Neuron (in vitro differentiated cells): ENCODE measurements around the gene STK33.

Experiments used
- H2AFZ ChIP-seq: one replicate; pipeline ENCODE4 v1.6.1; 2013; ENCODE audit warnings: low read depth, mild to moderate bottlenecking, inconsistent platforms, low read length, moderate library complexity
- H3K27me3 ChIP-seq: one replicate; pipeline ENCODE4 v1.6.1; 2013; ENCODE audit warnings: low read length; ENCODE audit not compliant: insufficient read depth
- H3K36me3 ChIP-seq: one replicate; pipeline ENCODE4 v1.6.1; 2013; ENCODE audit warnings: low read length; ENCODE audit not compliant: insufficient read depth
- H3K4me1 ChIP-seq: one replicate; pipeline ENCODE4 v1.6.1; 2013; ENCODE audit warnings: low read length; ENCODE audit not compliant: insufficient read depth
- H3K4me3 ChIP-seq: 2 replicates; pipeline ENCODE4 v1.5.1; 2013; ENCODE audit warnings: mild to moderate bottlenecking, low read length, moderate library complexity
- H3K9me3 ChIP-seq: one replicate; pipeline ENCODE4 v1.6.1; 2013; ENCODE audit warnings: low read length

The STK33 gene

DNA sequence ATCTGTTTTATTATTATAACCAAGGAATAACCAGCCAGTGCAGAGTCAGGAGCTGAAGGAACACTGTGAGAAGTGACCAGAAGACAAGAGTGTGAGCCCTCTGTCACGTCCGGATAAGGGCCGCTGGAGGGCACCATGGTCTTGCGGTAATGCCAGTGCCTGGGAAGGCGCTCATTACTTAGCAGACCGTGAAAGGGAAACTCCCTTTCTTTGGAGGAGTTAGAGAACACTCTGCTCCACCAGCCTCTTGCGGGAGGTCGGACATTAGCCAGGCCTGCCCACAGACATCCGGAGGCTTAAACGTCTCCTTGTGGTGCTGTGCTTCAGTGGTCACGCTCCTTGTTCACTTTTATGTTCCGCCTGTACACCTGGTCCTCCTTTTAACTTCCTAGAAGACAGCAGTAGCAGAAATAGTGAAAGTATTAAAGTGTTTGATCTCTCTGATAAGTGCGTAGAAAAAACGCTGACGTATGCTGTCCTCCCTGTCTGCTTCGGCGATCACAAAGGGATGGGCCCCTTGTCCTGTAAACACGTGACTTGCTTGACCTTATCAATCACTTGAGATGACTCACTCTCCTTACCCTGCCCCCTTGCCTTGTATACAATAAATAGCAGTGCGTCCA is 209.7 kb downstream of the STK33 start:
- H2AFZ ChIP-seq = no peak overlapping the region
- H3K9me3 ChIP-seq = no peaks in the 10 kb centered on the region
- no peaks in the 10 kb centered on the region for H3K27me3 ChIP-seq
- no peak overlapping the region for H3K4me3 ChIP-seq
- peaks cover 16% of the 10 kb centered on the region for H3K4me1 ChIP-seq
- no peaks in the 10 kb centered on the region for H3K36me3 ChIP-seq

DNA sequence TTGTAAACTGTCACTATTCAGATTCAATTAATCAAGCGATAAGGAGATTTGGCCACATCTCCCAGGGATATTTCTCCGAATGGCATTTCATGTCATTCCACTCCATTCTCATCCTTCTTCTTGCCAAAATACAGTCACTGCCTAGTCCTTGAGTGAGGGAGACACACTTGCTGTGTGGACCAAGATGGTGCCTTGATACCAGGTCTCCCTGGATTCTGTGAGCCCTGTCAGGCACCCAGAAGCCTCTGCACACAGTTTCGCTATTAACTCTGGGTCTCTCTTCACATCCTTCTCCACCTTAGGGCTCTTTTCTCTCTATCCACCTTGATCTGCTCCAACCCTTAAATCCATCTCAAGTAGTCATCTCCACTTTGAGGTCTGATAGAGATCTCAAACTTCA is 210.4 kb downstream of the STK33 start:
- Histone ChIP-seq H3K4me3 (no peak overlapping the region), H3K36me3 (no peaks in the 10 kb centered on the region), H2AFZ (no peak overlapping the region), H3K4me1 (peaks cover 9% of the 10 kb centered on the region), H3K27me3 (no peaks in the 10 kb centered on the region), H3K9me3 (no peaks in the 10 kb centered on the region)

DNA sequence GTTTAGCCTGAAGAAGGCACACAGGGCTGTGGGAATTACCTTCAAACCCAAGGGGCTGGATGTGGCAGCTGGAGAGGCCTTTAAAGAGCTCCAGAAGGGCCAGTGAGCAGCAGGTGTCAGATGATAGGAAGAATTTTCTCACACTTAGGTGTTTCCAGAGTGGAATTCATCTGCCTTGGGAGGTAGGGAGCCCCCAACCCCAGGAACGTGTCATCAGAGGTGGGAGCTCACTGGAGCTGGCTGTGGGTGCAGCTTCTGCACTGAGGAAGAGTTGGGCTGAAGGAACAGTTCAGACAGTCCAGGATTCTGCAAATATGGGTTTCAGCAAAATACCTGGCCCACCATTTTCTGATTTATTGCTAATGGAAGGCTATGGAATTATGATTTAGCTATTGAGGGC is 210.8 kb downstream of the STK33 start:
- H3K4me3 ChIP-seq = no peak overlapping the region
- peaks cover 8% of the 10 kb centered on the region for H3K4me1 ChIP-seq
- H2AFZ ChIP-seq = no peak overlapping the region
- H3K27me3 ChIP-seq = no peaks in the 10 kb centered on the region
- H3K9me3 ChIP-seq = no peaks in the 10 kb centered on the region
- H3K36me3 ChIP-seq = no peaks in the 10 kb centered on the region

DNA sequence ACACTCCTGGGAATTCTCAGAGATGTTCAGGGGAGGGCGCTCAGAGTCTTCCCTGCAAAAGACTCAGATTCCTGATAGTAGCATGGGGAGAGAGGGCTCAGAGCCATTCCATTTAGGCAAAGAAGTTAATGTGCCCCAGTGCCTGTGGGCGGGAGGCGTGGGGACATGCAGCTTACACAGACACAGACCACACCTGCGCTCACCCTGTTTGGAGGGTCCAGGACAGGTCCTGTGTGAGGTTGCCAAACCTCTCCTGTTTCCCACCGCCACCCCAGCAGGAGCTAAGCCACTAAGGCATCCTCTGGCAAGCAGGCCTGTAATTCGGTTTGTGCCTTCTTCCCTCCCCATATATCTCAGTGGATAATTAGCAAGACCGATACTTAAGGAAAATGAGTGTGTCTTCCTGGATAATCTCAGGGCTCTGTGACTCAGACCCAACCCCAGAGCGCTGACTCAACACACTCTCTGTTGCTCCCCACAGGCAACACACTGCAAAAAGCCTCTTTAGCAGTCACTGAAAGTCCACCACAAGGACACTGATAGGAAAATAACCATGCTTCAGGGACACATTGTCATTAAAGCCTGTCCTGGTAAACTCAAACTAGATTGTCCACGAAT is 211.5 kb downstream of the STK33 start:
- Histone ChIP-seq H3K9me3 (no peaks in the 10 kb centered on the region), H3K4me1 (peaks cover 8% of the 10 kb centered on the region), H3K4me3 (no peak overlapping the region)

DNA sequence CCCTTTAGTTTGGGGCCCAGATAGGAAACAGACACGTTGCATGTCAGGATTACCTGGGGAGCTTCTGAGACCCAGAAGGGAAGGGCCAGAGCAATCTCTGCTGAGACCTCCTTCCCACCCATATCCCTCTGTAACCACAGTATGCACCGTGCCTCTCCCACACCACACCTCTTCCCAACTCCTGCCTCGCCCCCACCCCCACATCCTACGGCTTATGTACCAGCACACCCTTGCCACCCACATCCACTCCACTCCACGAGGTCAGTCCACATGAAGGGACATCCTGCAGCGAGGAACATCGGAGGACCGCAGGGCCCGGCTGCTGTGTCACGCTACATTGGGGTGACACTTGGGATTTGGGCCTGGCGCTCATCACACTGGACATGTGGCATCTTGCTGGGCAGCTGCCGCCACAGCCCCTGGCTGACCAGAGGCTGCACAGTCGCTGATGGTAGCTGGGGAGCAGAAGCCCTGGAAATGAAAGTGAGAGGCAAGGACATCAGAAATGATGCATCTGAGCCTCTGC is 212.1 kb downstream of the STK33 start:
- Histone ChIP-seq H3K4me1 (peaks cover 8% of the 10 kb centered on the region), H3K4me3 (no peak overlapping the region), H3K27me3 (no peaks in the 10 kb centered on the region), H2AFZ (no peak overlapping the region), H3K9me3 (no peaks in the 10 kb centered on the region), H3K36me3 (no peaks in the 10 kb centered on the region)

More for the DNA sequence above, 211.5 kb downstream of the STK33 start:
- no peak overlapping the region for H2AFZ ChIP-seq
- no peaks in the 10 kb centered on the region for H3K27me3 ChIP-seq
- H3K36me3 ChIP-seq = no peaks in the 10 kb centered on the region

DNA sequence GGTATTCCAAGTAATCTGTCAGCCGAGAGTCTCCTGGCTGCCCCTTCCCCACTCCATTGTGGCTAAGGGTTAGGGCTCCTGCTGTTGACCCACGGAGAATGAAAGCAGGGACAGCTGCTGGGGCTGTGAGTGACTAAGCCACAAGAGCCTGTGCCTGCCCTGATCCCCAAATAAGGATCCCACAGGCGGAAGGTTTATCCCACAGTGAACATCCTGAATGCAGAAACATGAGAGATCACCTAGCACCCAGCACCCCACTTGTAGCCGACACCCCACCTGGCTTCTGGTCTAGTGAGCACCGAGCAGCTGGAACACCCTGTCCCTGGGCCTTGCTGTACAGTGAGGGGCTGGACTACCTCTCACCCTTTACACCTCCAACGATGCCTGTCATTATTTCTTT is 212.7 kb downstream of the STK33 start:
- Histone ChIP-seq H3K4me1 (peaks cover 8% of the 10 kb centered on the region), H2AFZ (no peak overlapping the region), H3K9me3 (no peaks in the 10 kb centered on the region), H3K27me3 (no peaks in the 10 kb centered on the region), H3K36me3 (no peaks in the 10 kb centered on the region), H3K4me3 (no peak overlapping the region)

DNA sequence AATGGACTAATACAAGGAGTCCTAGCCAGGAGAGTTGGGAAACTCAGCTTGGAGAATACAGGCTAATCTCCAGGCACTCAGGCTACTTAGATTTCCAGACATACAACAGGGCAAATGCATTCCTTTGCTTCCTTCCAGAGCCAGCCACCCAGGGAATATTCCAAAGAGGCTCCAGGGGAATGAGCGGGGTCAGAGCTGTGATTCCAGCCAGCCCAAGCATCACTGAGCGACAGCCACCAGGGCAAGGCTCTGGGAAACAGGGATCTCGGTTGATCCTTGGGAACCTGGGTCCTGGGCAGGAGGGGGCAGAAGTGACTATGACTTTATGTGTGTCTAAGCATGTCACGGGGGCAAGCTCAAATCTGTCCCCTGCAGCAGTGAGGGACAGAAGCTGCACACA is 218.1 kb downstream of the STK33 start:
- Histone ChIP-seq H2AFZ (no peak overlapping the region), H3K27me3 (no peaks in the 10 kb centered on the region), H3K36me3 (no peaks in the 10 kb centered on the region), H3K4me3 (no peak overlapping the region), H3K4me1 (no peaks in the 10 kb centered on the region), H3K9me3 (no peaks in the 10 kb centered on the region)

DNA sequence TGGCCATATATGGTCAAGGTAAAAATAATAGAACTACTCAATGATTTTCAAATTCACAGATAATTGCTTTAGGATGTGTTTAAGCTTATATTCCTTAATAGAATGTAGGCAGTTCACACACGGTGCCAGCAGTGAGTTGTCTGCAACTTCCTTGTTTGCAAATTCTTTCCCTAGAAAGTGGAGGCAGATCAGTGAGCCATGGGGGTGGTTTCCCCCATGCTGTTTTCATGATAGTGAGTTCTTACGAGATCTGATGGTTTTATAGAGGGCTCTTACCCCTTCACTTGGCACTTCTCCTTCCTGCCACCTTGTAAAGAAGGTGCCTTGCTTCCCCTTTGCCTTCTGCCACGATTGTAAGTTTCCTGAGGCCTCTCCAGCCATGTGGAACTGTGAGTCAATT is 218.6 kb downstream of the STK33 start:
- Histone ChIP-seq H2AFZ (no peak overlapping the region), H3K36me3 (no peaks in the 10 kb centered on the region), H3K27me3 (no peaks in the 10 kb centered on the region), H3K9me3 (no peaks in the 10 kb centered on the region), H3K4me3 (no peak overlapping the region), H3K4me1 (no peaks in the 10 kb centered on the region)

DNA sequence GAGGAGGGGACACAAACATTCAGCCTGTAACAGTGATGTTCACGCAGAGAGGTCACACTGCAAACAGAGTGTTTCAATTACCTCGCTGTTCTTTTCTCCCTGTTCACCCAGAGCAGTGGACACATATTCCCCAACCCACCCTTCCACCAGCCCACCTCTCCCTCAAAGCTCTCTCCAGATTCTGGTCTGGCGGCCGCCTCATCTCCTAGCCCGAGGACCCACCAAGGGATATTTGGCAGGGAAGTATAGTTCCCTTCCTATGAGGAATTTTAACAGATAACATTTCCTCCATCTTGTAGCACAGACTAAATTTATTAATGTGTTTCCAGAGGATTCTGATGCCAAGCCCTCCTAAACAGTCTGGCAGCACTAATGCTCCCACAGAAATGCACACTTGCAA is 219.3 kb downstream of the STK33 start:
- Histone ChIP-seq H3K36me3 (no peaks in the 10 kb centered on the region), H3K27me3 (no peaks in the 10 kb centered on the region), H3K9me3 (no peaks in the 10 kb centered on the region), H3K4me1 (no peaks in the 10 kb centered on the region), H3K4me3 (no peak overlapping the region), H2AFZ (no peak overlapping the region)

DNA sequence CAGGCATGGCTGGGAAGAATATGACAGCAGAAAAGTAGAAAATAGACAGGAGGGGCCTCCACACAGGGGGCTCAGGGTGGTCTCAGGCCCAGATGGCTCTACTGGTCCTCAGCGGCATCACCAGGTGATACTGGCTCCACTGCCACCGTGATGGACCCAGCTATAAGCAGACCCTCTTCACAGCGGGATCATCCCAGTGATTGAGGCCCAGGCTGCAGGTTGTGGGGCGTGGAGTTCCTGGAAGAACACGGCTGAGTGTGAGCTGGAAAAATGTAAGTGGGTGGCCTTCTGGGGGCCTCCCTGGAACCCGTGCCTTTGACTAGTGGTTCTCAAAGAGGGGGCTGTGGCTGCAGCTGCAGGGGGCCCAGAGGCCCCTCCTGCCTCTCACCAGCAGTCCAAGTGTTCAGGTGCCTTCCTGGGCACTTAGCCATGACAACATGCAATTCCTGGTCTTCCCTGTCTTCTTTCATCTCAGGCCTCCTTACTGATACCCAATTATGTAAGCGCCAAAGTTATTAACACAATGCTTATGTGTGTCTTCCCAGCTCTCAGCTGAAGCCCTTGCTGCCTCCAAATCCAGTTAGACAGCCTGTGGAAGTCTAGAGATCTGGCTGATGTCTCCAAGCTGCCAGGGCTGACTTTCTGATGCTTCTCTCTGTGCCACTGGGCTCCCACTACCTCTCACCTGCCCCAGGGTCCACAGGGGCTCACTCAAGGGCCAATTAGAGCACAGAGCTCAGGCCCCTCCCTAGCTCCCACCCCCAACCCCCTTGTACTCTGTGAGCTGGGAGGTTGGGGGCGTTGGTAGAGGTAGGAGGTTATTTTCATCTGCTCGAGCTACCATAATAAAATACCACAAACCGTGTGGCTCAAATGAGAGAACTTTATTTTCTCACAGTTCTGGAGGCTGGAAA is 220.3 kb downstream of the STK33 start:
- Histone ChIP-seq H3K36me3 (no peaks in the 10 kb centered on the region), H3K4me1 (no peaks in the 10 kb centered on the region), H3K27me3 (no peaks in the 10 kb centered on the region), H3K9me3 (no peaks in the 10 kb centered on the region), H2AFZ (no peak overlapping the region), H3K4me3 (no peak overlapping the region)

DNA sequence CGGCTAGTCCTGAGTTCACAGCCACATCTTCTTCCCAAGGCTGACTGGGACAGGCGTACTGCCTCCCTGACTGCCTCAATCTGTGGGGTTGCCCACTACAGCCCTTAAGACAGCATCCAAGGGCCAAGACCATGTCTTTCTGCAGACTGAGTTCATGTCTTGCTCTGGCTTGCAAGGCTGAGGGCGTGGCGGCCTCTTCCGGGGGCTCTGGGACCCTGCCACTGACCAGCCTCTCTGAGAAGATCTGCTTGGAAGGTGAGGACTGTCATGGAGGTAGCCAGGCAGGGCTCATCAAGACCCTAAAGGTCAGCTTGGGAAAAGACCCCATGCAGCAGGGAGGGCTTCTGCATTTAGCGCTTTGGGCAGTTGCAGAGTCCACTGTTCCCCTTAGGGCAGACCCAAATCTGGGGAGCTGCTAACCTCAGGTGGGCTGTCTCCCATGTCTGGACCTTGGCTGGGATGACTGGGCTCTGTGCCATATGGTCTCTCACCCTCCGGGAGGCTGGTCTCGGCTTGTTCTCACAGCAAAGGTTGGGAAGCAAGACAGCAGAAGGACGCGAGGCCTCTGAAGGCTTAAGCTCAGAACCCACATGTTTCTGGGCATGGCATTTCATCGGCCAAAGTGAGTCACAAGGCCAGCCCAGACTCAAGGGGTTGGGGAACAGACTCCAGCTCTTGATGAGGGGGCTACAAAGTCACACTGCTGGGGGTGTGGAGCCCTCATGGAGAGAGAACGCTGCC is 221.2 kb downstream of the STK33 start:
- H3K4me3 ChIP-seq = no peak overlapping the region
- H2AFZ ChIP-seq = no peak overlapping the region

DNA sequence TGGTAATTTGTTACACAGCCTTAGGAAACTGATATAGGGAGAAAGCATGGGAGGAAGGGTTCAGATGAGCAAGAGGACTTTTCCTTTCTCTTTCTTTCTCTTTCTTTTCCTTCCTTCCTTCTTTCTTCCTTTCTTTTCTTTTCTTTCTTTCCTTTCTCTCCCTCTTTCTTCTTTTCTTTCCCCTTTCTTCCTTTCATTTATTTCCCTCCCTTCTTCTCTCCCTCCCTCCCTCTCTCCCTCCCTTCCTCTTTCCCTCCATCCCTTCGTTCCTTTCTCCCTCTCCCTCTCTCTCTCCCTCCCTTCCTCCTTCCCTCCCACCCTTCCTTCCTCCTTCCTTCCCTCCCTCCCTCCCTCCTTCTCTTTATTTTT is 222.5 kb downstream of the STK33 start:
- Histone ChIP-seq H3K36me3 (no peaks in the 10 kb centered on the region), H3K27me3 (no peaks in the 10 kb centered on the region), H3K4me3 (no peak overlapping the region), H3K9me3 (no peaks in the 10 kb centered on the region), H2AFZ (no peak overlapping the region), H3K4me1 (no peaks in the 10 kb centered on the region)

More for the DNA sequence above, 221.2 kb downstream of the STK33 start:
- H3K36me3 ChIP-seq = no peaks in the 10 kb centered on the region
- H3K4me1 ChIP-seq = no peaks in the 10 kb centered on the region
- no peaks in the 10 kb centered on the region for H3K9me3 ChIP-seq
- H3K27me3 ChIP-seq = no peaks in the 10 kb centered on the region
